H54 (cell line): Measurements from ENCODE around the gene PRKCH.
A peak's percentile ranks its signal among the peaks of the same experiment; 100 is the strongest.

Experiments
- DNase-seq: peaks from one replicate; pipeline ENCODE4 v3.0.0; 2011; ENCODE audit warnings: low spot score, mixed read lengths; ENCODE audit not compliant: insufficient read length
- FAIRE-seq: peaks from 3 replicates; lab custom pipeline; 2011; peaks lifted over from hg19 to GRCh38; lab: Jason Lieb, UNC
- POLR2A ChIP-seq: IDR thresholded peaks from 2 replicates; pipeline ENCODE4 v1.6.1; 2011; ENCODE audit warnings: low read depth, mild to moderate bottlenecking, low read length

PRKCH gene

DNA sequence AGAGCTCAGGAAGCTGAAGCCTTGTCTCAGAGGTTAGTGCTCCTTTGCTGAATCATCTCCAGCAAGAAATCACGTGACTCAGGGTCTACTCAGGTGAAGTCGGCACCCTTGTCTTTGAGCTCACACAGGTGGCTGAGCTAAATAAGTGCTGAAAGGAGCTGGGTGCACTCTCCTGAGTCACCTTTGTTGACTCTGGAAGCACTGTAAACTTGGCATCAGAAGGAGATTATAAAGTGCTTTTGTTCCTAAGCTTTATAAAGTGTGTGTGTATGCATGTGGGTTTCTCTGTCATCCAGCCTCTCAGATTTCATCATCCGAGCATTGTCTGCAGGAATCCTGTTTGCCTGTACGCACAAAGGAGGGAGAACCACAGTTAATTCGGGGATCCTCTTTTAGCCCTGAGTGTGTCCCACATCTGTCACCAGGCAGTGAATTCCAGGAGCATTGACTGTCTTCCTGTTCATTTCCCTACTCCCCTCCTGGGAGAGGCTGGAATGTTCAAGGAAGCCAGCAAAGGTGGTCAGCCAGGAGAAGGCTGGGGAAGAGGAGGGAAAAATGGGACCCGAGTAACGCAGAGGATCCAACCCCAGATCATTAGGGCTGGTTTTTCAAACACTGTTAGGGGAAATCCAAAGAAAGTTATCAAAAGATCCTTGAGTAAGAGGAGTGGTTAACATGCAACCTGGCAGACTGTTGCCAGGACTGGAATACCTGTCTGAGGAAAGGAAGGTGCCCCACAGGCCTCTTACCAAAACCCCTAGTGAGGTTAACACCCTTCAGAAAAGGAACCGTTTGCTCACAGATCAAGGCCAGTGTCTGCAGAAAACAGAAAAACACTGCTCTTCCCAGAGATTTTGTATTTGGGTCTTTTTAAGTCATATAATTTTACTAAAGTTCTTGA is 216.4 kb downstream of the PRKCH start:
- FAIRE-seq (peak; percentile 96), DNase-seq (no peak)
- no peak for TF ChIP-seq POLR2A

DNA sequence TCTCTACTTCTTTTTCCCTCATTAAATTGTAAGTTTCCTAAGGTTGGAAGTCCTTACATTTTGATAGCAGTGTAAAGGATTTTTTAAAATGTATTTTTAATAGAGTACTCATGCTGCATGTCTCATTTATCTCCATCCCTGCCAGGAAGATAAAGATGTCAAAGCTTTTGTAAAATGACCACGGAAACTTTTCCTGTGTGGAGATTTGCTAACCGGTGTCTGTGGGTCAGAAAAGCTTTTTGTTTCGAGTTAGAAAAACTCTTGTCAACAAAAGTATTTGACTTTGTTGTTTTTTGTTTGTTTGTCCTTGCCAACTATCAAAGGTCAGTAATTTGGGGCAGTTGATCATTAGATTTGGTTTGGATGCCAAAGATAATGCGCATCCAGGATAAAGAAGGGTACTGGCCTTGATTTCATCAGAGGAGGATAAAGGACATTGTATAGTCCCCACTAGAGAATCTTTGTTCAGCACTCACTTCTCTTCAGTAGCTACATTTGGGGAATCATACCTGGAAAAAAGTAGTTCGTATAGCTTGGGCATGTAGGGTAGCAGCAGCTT is 217.2 kb downstream of the PRKCH start:
- no peak for DNase-seq
- no peak for TF ChIP-seq POLR2A
- no peak for FAIRE-seq

DNA sequence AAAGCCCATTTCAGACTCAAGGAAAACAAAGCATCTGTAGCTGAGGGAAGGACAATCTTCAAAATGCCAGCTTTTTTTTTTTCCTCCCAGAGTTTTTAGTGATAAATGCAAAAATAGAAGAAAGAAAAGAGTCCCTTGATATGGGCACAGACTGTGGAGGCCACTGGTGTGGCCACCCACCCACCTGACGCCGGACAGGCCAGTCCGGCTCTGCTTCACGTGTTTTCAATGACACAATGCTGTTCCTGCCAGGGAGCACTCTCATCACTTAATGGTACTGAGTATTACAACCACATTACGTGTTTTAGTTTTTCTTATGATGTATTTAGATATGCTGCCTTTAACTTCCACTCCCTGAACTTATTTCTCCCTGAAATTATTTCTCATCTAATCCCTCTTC is 218.3 kb downstream of the PRKCH start:
- DNase-seq (no peak), FAIRE-seq (no peak)
- no peak for TF ChIP-seq POLR2A

DNA sequence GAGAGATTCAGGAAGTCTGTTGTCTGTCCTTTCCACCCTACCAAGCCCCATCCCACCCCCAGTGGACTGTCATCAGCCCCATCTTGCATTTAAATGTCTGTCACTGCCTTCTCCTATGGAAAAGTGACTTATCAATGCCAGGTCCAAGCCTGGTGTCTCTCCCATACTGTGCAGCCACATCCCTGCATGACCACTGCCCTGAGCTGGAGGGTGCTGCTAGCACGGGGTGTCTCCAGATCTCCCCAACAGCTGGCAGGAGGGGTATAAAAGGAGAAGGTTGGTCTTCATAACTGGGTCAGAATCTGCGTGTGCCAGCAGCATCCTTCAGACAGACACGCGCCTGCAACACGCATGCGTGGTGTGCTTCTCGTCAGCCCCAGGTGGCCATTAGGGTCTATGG is 219.6 kb downstream of the PRKCH start:
- TF ChIP-seq POLR2A: no peak
- no peak for FAIRE-seq
- DNase-seq: no peak

DNA sequence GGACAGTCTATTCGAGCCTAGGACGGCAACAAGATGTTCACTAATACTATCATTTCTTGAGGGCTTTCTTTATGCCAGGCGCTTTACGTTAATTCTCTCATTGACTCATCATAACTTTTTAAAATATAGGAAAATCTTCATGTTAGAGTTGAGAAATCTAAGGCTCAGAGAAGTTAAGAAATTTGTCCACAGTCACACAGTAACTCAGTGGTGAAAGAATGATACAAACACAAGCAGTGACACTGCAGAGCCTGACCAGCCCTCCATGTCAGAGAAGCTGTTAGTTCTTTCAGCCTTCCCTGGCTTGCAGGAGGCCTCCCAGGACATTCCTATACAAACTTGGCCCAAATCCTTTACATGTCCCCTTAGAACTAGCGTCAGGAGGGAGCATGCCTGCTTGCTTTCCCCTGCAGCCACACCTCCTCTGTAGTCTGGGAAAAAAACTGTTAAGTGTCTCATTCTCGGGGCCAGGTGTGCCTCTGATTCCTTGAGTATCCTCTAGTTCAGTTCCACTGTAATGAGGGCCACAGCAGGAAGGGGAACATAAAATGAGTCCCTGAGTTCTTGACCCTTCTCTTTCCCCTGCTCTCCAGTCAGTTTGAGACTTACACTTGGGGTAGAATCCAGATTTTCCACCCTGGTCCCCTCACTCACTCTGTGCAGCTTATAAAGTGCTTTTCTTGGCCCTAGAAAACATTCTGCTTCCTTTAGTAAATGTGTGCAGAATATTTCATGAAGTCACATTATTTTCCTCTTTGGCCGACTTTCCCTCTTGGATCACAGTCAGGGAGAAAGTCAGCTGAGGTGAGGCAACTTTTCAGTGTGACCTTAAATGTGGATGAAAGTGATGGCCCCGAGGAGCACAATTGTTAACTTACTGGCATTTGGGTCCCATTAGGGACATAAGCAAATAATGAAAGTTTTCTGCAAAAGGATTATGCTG is 221.7 kb downstream of the PRKCH start:
- FAIRE-seq: no peak
- TF ChIP-seq POLR2A: no peak
- DNase-seq: no peak

DNA sequence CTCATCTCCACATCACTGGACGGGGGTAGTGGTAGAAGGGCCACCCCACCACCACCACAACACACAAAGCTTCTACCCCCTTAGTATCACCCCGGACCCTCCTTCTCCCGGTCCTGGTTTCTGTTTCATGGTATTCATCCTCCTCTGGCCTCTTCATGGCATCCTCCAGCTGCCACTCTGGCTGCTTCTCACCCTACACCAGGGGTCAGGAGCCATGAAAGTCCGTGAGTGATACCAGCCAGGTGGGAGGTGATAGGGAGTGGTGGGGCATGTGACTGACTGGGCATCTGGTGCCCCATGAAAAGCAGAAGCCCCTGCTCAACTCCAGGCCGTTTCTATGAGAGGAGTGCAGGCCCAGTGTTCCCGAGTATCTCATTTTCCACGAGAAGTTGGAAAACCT is 222.6 kb downstream of the PRKCH start:
- FAIRE-seq (no peak), DNase-seq (no peak)
- TF ChIP-seq POLR2A: no peak

DNA sequence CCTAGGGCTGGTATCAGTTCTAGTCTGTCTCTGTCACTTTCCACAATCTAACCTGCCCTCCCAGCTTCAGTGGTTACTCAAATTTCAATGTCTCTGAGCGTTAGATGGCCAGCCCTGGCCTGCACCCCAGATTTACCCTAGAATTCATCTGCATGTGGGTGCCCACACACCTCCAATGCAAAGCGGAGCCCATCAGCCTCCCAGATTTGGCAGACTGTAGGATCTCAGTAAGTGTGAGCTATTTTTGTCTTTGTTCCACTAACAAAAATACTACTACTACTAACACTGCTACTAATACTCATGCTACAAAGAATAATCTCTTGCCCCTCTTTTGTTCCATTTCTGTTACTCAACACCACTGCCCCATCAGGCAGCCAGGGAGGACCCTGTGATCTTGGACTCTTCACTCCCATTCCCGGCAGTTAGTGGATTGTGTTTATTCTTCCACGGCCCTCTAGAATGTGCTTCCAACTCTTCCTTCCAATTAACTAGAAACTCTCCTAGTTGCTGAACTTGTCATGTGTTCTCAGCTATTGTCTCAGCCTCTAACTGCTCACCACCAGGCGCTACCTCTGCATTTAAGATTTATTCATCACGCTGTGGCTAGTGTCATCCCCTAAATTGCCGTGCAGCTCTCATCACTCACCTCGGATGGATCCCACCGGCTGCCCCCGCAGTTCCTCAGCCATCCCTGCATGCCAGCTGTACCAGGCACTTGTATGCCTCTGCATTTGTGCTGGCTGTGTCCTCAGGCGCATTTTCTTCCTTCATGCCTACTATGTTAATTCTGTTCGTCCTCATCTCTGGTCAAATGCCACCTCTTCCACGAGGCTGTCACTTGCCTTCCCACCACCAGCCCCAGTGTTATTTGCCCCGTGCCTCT is 223.3 kb downstream of the PRKCH start:
- no peak for TF ChIP-seq POLR2A
- DNase-seq (no peak), FAIRE-seq (no peak)

DNA sequence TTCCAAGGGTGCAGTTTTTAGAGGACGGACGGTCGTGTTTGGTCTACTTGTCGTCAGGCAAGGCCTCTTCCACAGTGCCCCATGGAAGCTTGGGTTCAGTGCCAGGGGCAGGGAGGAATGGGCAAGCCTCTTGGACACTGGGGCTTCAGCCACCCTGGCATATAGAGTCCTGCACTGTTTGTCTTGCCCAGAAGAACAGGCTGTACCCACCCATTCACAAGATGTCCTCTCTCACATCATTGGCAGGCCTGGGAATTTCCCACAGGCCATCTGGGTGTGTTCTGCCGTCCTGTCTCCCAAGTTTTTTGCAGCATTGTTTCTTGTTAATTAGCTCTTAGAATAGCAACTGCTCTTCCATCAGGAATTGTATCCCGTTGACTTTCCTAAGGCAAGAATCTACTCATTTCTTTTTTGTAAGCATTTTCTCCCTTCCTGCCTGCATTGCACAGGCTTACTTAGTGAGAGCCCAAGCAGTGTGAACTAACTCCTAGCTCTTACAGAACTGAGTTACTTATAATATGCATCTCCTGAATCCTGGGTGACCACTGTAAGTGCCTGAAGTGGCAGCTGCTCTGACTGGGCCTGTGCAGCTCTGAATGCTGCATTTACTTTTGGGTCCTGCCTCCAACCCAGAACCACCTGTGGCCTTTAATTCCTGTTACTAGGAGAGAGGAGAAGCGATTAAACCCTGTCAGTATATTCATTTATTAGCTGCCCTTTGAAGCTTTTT is 224.5 kb downstream of the PRKCH start:
- TF ChIP-seq POLR2A: no peak
- FAIRE-seq: no peak
- no peak for DNase-seq

DNA sequence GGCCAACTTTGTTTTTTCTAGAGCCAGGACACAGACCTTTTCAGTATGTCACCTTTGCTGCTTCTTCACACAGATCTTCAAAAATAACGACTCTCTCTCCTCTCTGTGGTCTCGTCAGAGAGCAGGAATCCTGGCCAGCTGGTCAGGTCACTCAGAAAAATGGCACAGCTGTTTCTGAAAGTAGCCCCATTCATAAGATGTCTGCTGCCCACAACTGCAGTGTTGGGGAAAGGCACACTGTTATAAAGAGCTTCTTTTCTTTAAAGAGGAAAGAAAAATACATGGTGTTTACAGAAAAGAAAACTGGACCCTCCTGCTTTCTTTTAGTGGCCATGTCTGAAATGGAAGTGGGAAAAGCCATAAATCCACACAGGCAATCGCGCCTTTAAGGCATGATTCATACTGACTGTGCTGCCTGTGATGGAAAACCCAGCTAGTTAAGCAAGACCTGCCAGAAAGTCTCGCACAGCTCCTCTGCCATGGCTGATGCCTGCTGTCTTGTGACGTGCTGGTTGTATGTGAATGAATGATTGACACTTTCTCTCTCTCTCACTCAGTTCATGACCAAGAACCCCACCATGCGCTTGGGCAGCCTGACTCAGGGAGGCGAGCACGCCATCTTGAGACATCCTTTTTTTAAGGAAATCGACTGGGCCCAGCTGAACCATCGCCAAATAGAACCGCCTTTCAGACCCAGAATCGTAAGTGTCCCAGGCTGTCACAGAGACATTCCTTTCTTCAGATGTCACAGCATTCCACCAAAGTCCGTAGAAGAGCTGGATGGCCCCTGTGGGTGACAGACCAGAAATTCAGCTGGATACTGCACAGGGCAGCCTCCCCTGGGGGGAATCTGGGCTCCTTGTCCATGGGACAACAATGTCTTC is 226.0 kb downstream of the PRKCH start:
- DNase-seq: peak; percentile 52
- TF ChIP-seq POLR2A: no peak
- FAIRE-seq: peak; percentile 93

DNA sequence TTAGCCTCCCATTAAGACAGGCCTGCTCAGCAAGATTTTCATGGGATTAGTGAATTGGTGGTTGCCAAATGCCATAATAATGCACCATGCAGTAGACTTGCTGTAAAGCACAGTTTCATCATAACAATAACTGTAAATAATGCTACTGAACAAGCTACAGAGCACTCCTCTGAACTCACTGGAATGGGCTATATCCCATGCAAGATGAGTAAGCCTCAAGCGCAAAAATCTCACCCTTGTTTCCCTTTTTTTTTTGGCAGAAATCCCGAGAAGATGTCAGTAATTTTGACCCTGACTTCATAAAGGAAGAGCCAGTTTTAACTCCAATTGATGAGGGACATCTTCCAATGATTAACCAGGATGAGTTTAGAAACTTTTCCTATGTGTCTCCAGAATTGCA is 228.0 kb downstream of the PRKCH start:
- DNase-seq (no peak), FAIRE-seq (no peak)
- TF ChIP-seq POLR2A: no peak

DNA sequence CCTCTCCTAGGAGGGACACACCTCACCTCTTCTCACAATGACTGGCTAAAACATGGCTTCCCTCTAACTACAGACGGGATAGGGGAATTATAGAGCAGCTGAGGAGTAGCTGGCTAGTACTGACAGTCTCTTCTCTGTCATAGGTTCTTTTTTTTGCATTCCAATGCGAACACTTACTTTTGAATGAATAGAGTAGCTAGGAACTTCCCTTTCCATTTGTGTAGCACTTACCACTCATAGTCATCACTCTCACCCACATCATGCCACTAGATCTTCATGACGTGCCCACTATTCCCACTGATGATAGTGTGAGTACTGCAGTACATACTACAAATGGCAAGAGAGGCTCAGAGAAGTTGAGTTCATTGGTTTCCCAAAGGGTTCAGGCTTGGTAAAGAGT is 230.0 kb downstream of the PRKCH start:
- no peak for TF ChIP-seq POLR2A
- no peak for FAIRE-seq
- DNase-seq: no peak
